SJCRH30 (cell line): ENCODE measurements around the gene PDK3. TPM values are rescaled to one million over a fixed set of nuclear protein-coding genes. Genes with fewer than 3 reads are reported as not detected.

ENCODE experiments used
- DNase-seq, 2 experiments: peaks; one replicate each; pipeline ENCODE4 v3.0.0-alpha.2; 2015 to 2020
- H3K27ac ChIP-seq: fragments of 250-450 bp; sonication (Bioruptor Pico); 2 replicates; pipeline ENCODE4 v1.5.1; 2020; ENCODE audit warnings: mild to moderate bottlenecking, moderate library complexity
- H3K27me3 ChIP-seq: fragments of 250-450 bp; sonication (Bioruptor Pico); 2 replicates; pipeline ENCODE4 v1.5.1; 2020; ENCODE audit warnings: mild to moderate bottlenecking, moderate library complexity
- H3K36me3 ChIP-seq: fragments of 250-450 bp; sonication (Bioruptor Pico); 2 replicates; pipeline ENCODE4 v1.5.1; 2020; ENCODE audit warnings: mild to moderate bottlenecking, moderate library complexity
- H3K4me1 ChIP-seq: fragments of 250-450 bp; sonication (Bioruptor Pico); 2 replicates; pipeline ENCODE4 v1.5.1; 2020; ENCODE audit warnings: mild to moderate bottlenecking, moderate library complexity
- H3K4me3 ChIP-seq: fragments of 250-450 bp; sonication (Bioruptor Pico); 2 replicates; pipeline ENCODE4 v1.5.1; 2020; ENCODE audit warnings: mild to moderate bottlenecking, moderate library complexity
- H3K9me3 ChIP-seq: fragments of 250-450 bp; sonication (Bioruptor Pico); replicated peaks from 2 replicates; pipeline ENCODE4 v1.5.1; 2020; ENCODE audit warnings: mild to moderate bottlenecking, moderate library complexity
- total RNA-seq: library from RNA; depleted of rRNA; stranded (reverse); fragments of >200 nt; shearing (Covaris generic); gene quantifications from 2 replicates; pipeline ENCODE4 v1.2.3, GENCODE V29; 2014; rRNA removed

PDK3 gene
- total RNA-seq, 1 experiment from 2014 or later, result 23.0 TPM

DNA sequence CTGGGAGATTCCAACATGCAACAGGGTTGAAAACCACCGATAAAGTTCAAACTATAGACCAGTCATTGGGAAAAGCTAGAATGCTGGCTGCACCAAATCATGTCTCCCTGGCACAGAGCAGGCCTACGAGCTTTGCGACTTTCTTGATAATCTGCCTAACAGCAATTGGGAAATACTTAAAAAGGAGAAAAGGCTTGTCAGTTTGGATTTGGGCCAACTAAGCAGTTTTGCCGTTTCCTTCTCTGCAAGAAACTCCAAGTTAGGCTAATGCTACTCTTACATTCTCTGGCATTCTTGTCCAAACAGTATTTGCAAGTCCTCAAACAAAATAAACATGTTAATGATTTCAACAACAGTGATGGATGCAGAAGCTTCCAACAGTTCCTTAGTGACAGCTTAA, 87.9 kb downstream of the PDK3 start:
- Histone ChIP-seq H3K4me3 (no peak overlapping the region), H3K36me3 (no peaks in the 10 kb centered on the region), H3K27me3 (no peaks in the 10 kb centered on the region), H3K9me3 (no peaks in the 10 kb centered on the region), H3K4me1 (no peaks in the 10 kb centered on the region), H3K27ac (no peak overlapping the region)
- no peak for DNase-seq

DNA sequence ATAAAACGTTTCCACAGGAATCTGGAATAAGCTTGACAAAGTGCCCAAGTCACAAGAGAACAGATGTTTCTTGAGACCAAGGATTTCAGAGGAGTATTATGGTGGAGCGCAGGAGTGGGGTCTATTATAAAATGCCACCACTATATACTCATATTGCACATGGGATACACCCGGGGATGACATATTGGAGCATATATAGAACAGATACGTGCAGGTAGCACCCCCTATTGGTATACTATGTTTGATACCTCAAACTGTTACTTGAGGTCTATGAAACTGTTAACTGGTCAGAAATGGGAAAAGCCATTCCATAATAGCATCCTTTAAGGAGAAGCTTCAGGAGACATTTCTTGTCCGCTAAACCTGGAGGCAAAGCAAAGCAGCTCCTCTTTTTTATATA, 96.0 kb downstream of the PDK3 start:
- no peaks in the 10 kb centered on the region for H3K9me3 ChIP-seq

GRCh38 chrX:24563291-24564010, 98.4 kb downstream of the PDK3 start:
- Histone ChIP-seq H3K4me3 (no peak overlapping the region), H3K27me3 (no peaks in the 10 kb centered on the region)

More for the DNA sequence above, 96.0 kb downstream of the PDK3 start:
- Histone ChIP-seq H3K27ac (no peak overlapping the region), H3K36me3 (no peaks in the 10 kb centered on the region), H3K27me3 (no peaks in the 10 kb centered on the region), H3K4me3 (no peak overlapping the region), H3K4me1 (no peaks in the 10 kb centered on the region)
- DNase-seq, result peak in 1 of 2 experiments; percentile 19

GRCh38 chrX:24566240-24566639, 101.2 kb downstream of the PDK3 start:
- Histone ChIP-seq H3K36me3 (no peaks in the 10 kb centered on the region), H3K9me3 (no peaks in the 10 kb centered on the region), H3K4me1 (no peaks in the 10 kb centered on the region), H3K27ac (no peak overlapping the region), H3K4me3 (no peak overlapping the region), H3K27me3 (no peaks in the 10 kb centered on the region)
- DNase-seq, result no peak

More at GRCh38 chrX:24563291-24564010, 98.4 kb downstream of the PDK3 start:
- Histone ChIP-seq H3K9me3 (no peaks in the 10 kb centered on the region), H3K36me3 (no peaks in the 10 kb centered on the region), H3K4me1 (no peaks in the 10 kb centered on the region), H3K27ac (no peak overlapping the region)
- DNase-seq, result peak in 1 of 2 experiments; percentile 2

DNA sequence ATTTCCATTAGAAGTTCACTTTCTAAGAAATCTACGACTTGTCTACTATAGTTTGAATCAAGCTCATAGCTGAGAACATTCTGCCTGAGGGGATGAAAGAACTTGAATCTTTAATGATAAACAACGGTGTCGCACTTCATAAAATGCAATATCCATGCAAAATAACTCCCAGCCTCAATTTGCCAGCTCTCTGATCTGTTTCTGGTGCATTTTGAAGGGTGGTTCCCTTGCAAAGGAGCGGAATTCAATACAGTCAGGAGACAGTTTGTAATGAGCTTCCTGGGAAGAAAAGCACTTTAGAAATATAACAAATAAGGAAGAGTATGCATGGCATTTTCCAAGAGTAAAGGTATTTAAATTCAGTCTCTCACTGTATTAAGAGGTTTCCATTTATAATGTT, 102.1 kb downstream of the PDK3 start:
- Histone ChIP-seq H3K36me3 (no peaks in the 10 kb centered on the region), H3K27ac (no peak overlapping the region), H3K4me1 (no peaks in the 10 kb centered on the region), H3K4me3 (no peak overlapping the region), H3K9me3 (no peaks in the 10 kb centered on the region), H3K27me3 (no peaks in the 10 kb centered on the region)
- no peak for DNase-seq

GRCh38 chrX:24574743-24575142, 109.7 kb downstream of the PDK3 start:
- Histone ChIP-seq H3K27ac (no peak overlapping the region), H3K4me1 (no peaks in the 10 kb centered on the region), H3K27me3 (no peaks in the 10 kb centered on the region), H3K4me3 (no peak overlapping the region), H3K9me3 (no peaks in the 10 kb centered on the region), H3K36me3 (no peaks in the 10 kb centered on the region)
- DNase-seq, result no peak

DNA sequence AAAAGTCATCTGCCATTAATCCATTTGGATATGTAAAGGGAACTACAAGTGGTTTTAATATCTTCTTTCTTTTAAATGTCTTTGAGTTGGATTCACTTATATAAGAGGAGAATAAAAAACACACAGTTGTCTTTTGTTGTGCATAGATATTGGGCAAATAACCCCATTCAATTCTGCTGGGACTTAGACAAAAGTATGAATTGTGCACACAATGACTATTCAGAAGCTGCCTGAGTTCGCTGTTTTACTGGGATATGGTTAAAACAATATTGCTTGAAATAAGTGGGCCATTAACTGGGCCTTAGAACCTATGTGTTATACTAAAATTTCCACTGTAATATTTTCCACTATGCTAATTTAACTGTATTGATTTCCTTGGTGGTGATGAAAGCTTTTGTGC, 110.4 kb downstream of the PDK3 start:
- H3K27me3 ChIP-seq, result no peaks in the 10 kb centered on the region
- H3K36me3 ChIP-seq, result no peaks in the 10 kb centered on the region
- no peak overlapping the region for H3K27ac ChIP-seq
- no peak for DNase-seq
- H3K9me3 ChIP-seq, result no peaks in the 10 kb centered on the region
- H3K4me3 ChIP-seq, result no peak overlapping the region
- H3K4me1 ChIP-seq, result no peaks in the 10 kb centered on the region

GRCh38 chrX:24577091-24577490, 112.0 kb downstream of the PDK3 start:
- H3K4me1 ChIP-seq, result no peaks in the 10 kb centered on the region
- H3K27me3 ChIP-seq, result no peaks in the 10 kb centered on the region
- H3K4me3 ChIP-seq, result no peak overlapping the region
- no peak for DNase-seq
- H3K9me3 ChIP-seq, result no peaks in the 10 kb centered on the region
- H3K36me3 ChIP-seq, result no peaks in the 10 kb centered on the region
- H3K27ac ChIP-seq, result no peak overlapping the region

Other genes starting within 250 kb of the PDK3 start
- gene SUPT20HL2, start 151.2 kb upstream of the PDK3 start, total RNA-seq, result 0.05 and 0.18 TPM in 2 replicates
- 0.04 TPM in 1 of 2 replicates, not detected in the other for gene SUPT20HL1, start 104.6 kb upstream of the PDK3 start, total RNA-seq
- gene PCYT1B, start 182.1 kb downstream of the PDK3 start, total RNA-seq, result 7.2 TPM in 2 replicates
- gene POLA1, start 228.6 kb downstream of the PDK3 start, total RNA-seq, result 58.0 and 61.2 TPM in 2 replicates